ENCODE data around the gene GMIP.

GRCh38 chr19:19637523-19638251 is 5.8 kb downstream of the GMIP start:
- TF ChIP-seq EZH2 (IDR thresholded peaks at IDR 0.05; ENCODE audit: borderline replicate concordance, low read depth, low read length, severe bottlenecking) (no peak), GATA2 (IDR thresholded peaks at IDR 0.05; ENCODE audit: insufficient read depth, insufficient read length, low read depth, low read length) (no peak)

Data from endothelial cell of umbilical vein (primary cell).